ENCODE measurements around the gene MAD2L2.

The MAD2L2 gene

GRCh38 chr1:11640944-11641343 is 40.0 kb downstream of the MAD2L2 start:
- no peak for DNase-seq
- Histone ChIP-seq H3K27me3 (ENCODE audit: insufficient read depth, low read depth, severe bottlenecking) (no peaks in the 10 kb centered on the region), H3K36me3 (no peaks in the 10 kb centered on the region), H3K9me3 (ENCODE audit: severe bottlenecking) (no peaks in the 10 kb centered on the region), H3K27ac (no peak overlapping the region), H3K4me3 (ENCODE audit: low read depth, low read length) (no peak overlapping the region)
- TF ChIP-seq, protein P1, sequence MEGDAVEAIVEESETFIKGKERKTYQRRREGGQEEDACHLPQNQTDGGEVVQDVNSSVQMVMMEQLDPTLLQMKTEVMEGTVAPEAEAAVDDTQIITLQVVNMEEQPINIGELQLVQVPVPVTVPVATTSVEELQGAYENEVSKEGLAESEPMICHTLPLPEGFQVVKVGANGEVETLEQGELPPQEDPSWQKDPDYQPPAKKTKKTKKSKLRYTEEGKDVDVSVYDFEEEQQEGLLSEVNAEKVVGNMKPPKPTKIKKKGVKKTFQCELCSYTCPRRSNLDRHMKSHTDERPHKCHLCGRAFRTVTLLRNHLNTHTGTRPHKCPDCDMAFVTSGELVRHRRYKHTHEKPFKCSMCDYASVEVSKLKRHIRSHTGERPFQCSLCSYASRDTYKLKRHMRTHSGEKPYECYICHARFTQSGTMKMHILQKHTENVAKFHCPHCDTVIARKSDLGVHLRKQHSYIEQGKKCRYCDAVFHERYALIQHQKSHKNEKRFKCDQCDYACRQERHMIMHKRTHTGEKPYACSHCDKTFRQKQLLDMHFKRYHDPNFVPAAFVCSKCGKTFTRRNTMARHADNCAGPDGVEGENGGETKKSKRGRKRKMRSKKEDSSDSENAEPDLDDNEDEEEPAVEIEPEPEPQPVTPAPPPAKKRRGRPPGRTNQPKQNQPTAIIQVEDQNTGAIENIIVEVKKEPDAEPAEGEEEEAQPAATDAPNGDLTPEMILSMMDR (IDR thresholded peaks at IDR 0.05; ENCODE audit: low read depth, low read length) = no peak

GRCh38 chr1:11640101-11640500 is 40.8 kb downstream of the MAD2L2 start:
- H3K4me3 ChIP-seq (ENCODE audit: low read depth, low read length) = no peak overlapping the region
- no peaks in the 10 kb centered on the region for H3K9me3 ChIP-seq (ENCODE audit: severe bottlenecking)
- H3K27ac ChIP-seq = no peak overlapping the region
- H3K36me3 ChIP-seq = no peaks in the 10 kb centered on the region
- TF ChIP-seq, protein P1 (IDR thresholded peaks at IDR 0.05; ENCODE audit: low read depth, low read length) = no peak
- DNase-seq = no peak
- no peaks in the 10 kb centered on the region for H3K27me3 ChIP-seq (ENCODE audit: insufficient read depth, low read depth, severe bottlenecking)

DNA sequence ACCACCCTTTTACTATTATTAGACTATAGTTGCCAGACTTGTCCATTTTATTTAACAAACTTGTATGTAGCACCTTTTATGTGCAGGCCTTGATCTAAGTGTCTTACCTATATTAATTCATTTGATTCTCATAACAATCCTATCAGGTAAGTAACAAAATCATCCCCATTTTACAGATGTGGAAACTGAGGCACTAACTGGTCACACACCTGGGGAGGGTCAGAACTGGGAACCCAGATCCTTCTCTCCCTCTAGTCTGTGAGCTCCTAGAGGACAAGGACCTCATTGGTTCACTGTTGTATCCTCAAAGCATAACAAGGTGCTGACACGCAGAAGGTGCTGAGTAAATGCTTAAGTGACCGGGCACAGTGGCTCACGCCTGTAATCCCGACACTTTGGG is 41.6 kb downstream of the MAD2L2 start:
- H3K9me3 ChIP-seq (ENCODE audit: severe bottlenecking) = no peaks in the 10 kb centered on the region
- no peak overlapping the region for H3K4me3 ChIP-seq (ENCODE audit: low read depth, low read length)
- DNase-seq = no peak
- TF ChIP-seq, protein P1 (IDR thresholded peaks at IDR 0.05; ENCODE audit: low read depth, low read length) = no peak
- no peaks in the 10 kb centered on the region for H3K27me3 ChIP-seq (ENCODE audit: insufficient read depth, low read depth, severe bottlenecking)
- no peak overlapping the region for H3K27ac ChIP-seq
- H3K36me3 ChIP-seq = no peaks in the 10 kb centered on the region

- TF ChIP-seq, protein P1 (IDR thresholded peaks at IDR 0.05; ENCODE audit: low read depth, low read length) = no peak
- no peak for DNase-seq
- H3K27me3 ChIP-seq (ENCODE audit: insufficient read depth, low read depth, severe bottlenecking) = no peaks in the 10 kb centered on the region
Observed at GRCh38 chr1:11638121-11638520, 42.8 kb downstream of the MAD2L2 start.

GRCh38 chr1:11634365-11635192 is 46.4 kb downstream of the MAD2L2 start:
- no peaks in the 10 kb centered on the region for H3K36me3 ChIP-seq
- no peak overlapping the region for H3K4me3 ChIP-seq (ENCODE audit: low read depth, low read length)
- H3K9me3 ChIP-seq (ENCODE audit: severe bottlenecking) = no peaks in the 10 kb centered on the region
- TF ChIP-seq, protein P1 (IDR thresholded peaks at IDR 0.05; ENCODE audit: low read depth, low read length) = no peak
- H3K27me3 ChIP-seq (ENCODE audit: insufficient read depth, low read depth, severe bottlenecking) = no peaks in the 10 kb centered on the region
- no peak for DNase-seq
- H3K27ac ChIP-seq = no peak overlapping the region

More at GRCh38 chr1:11638121-11638520, 42.8 kb downstream of the MAD2L2 start:
- H3K9me3 ChIP-seq (ENCODE audit: severe bottlenecking) = no peaks in the 10 kb centered on the region
- H3K4me3 ChIP-seq (ENCODE audit: low read depth, low read length) = no peak overlapping the region
- H3K36me3 ChIP-seq = no peaks in the 10 kb centered on the region
- H3K27ac ChIP-seq = no peak overlapping the region

Data from WERI-Rb-1 (cell line).